CD14-positive monocyte (primary cell): ENCODE results near the gene ARFGEF2. TPM values are rescaled to one million over a fixed set of nuclear protein-coding genes. Genes with fewer than 3 reads are reported as not detected.
A peak's percentile ranks its signal among the peaks of the same experiment; 100 is the strongest.

ENCODE experiments used
- DNase-seq, 3 donors: peaks; one replicate each; pipeline ENCODE4 v3.0.0-alpha.2; 2011 to 2022
- H2AFZ ChIP-seq: 2 replicates; pipeline ENCODE4 v1.6.0; 2012; ENCODE audit warnings: mild to moderate bottlenecking, low read depth, low read length, inconsistent platforms; ENCODE audit not compliant: insufficient read depth, poor library complexity, severe bottlenecking
- H3K27ac ChIP-seq, 2 donors: 1 replicate in 1 of 2; 2 replicates in 1 of 2; pipeline ENCODE4 v1.5.1; 2012 to 2013; ENCODE audit warnings: low read length in 2 of 2, control low read depth in 1 of 2, inconsistent platforms in 1 of 2, low read depth in 1 of 2, mild to moderate bottlenecking in 1 of 2
- H3K27me3 ChIP-seq, 2 donors: one replicate each; pipeline versions ENCODE4 v1.6.0 to v1.6.1; 2011 to 2013; ENCODE audit warnings: low read length in 2 of 2; ENCODE audit not compliant: control insufficient read depth in 2 of 2, insufficient read depth in 2 of 2
- H3K36me3 ChIP-seq, 2 donors: replicated peaks in 1 of 2; 1 replicate in 1 of 2; 2 replicates in 1 of 2; pipeline versions ENCODE4 v1.5.1 to v1.6.1; 2012 to 2013; ENCODE audit warnings: low read length in 2 of 2, control low read depth in 1 of 2, inconsistent platforms in 1 of 2, mild to moderate bottlenecking in 1 of 2; ENCODE audit not compliant: insufficient read depth in 2 of 2, control insufficient read depth in 1 of 2
- H3K4me1 ChIP-seq, 2 donors: 1 replicate in 1 of 2; 2 replicates in 1 of 2; pipeline versions ENCODE4 v1.5.1 to v1.6.1; 2012 to 2013; ENCODE audit warnings: low read length in 2 of 2, control low read depth in 1 of 2, inconsistent platforms in 1 of 2, mild to moderate bottlenecking in 1 of 2, moderate library complexity in 1 of 2; ENCODE audit not compliant: insufficient read depth in 2 of 2, control insufficient read depth in 1 of 2
- H3K4me2 ChIP-seq: replicated peaks from 2 replicates; pipeline ENCODE3; 2012; ENCODE audit warnings: low read length, moderate library complexity, mild to moderate bottlenecking; ENCODE audit not compliant: poor library complexity, severe bottlenecking; ENCODE audit errors: extremely low read depth
- H3K4me3 ChIP-seq, 3 experiments: fragments of 200-600 bp in 1 of 3; sonication (generic) in 1 of 3; replicated peaks in 1 of 3; 1 replicate in 2 of 3; 2 replicates in 1 of 3; pipeline ENCODE4 v1.5.1; 2011 to 2013; ENCODE audit warnings: low read length in 3 of 3, mild to moderate bottlenecking in 3 of 3, control low read depth in 2 of 3, low read depth in 2 of 3, inconsistent platforms in 1 of 3, moderate library complexity in 1 of 3
- H3K79me2 ChIP-seq: 2 replicates; pipeline ENCODE4 v1.6.0; 2012; ENCODE audit warnings: mild to moderate bottlenecking, control low read depth, inconsistent platforms, low read length, moderate library complexity; ENCODE audit not compliant: insufficient read depth
- H3K9ac ChIP-seq: 2 replicates; pipeline ENCODE4 v1.6.0; 2017; ENCODE audit warnings: low read length, mild to moderate bottlenecking; ENCODE audit not compliant: insufficient read depth, poor library complexity, severe bottlenecking
- H3K9me3 ChIP-seq, 2 donors: replicated peaks in 1 of 2; 1 replicate in 1 of 2; 2 replicates in 1 of 2; pipeline versions ENCODE4 v1.5.1 to v1.6.1; 2012 to 2013; ENCODE audit warnings: low read length in 2 of 2, control low read depth in 1 of 2; ENCODE audit not compliant: control insufficient read depth in 1 of 2, insufficient read depth in 1 of 2
- H4K20me1 ChIP-seq: 2 replicates; pipeline ENCODE4 v1.6.0; 2012; ENCODE audit warnings: mild to moderate bottlenecking, low read length, control low read depth, moderate library complexity; ENCODE audit not compliant: insufficient read depth
- H3K27ac Mint-ChIP-seq, 7 donors: one replicate each; pipeline ENCODE4 v1.8.0; 2020; ENCODE audit warnings: mild to moderate bottlenecking in 7 of 7, mixed read lengths in 7 of 7, moderate library complexity in 6 of 7, inconsistent platforms in 2 of 7
- H3K27me3 Mint-ChIP-seq, 3 donors: one replicate each; pipeline ENCODE4 v1.8.0; 2021 to 2022; ENCODE audit warnings: low read depth in 3 of 3, mild to moderate bottlenecking in 3 of 3, mixed read lengths in 3 of 3, moderate library complexity in 3 of 3, inconsistent platforms in 1 of 3
- H3K36me3 Mint-ChIP-seq, 2 donors: one replicate each; pipeline ENCODE4 v1.8.0; 2020; ENCODE audit warnings: mixed read lengths in 2 of 2, inconsistent platforms in 1 of 2, mild to moderate bottlenecking in 1 of 2
- H3K4me1 Mint-ChIP-seq: one replicate; pipeline ENCODE4 v1.8.0; 2020; ENCODE audit warnings: mild to moderate bottlenecking, mixed read lengths
- H3K4me3 Mint-ChIP-seq, 2 donors: one replicate each; pipeline ENCODE4 v1.8.0; 2020; ENCODE audit warnings: mild to moderate bottlenecking in 2 of 2, mixed read lengths in 2 of 2, moderate library complexity in 1 of 2
- H3K9me3 Mint-ChIP-seq, 7 donors: one replicate each; pipeline ENCODE4 v1.8.0; 2020 to 2022; ENCODE audit warnings: mixed read lengths in 7 of 7, mild to moderate bottlenecking in 6 of 7, moderate library complexity in 6 of 7, inconsistent platforms in 2 of 7
- WGBS: methylation state at CpG from one replicate; pipeline ENCODE4 v1.1.5; 2013; ENCODE audit warnings: missing lambda C conversion rate; ENCODE audit not compliant: insufficient coverage; 5-methylcytosine and 5-hydroxymethylcytosine counted together
- intact Hi-C, 2 donors: fragments of 100-400 bp; cut with micrococcal nuclease; formaldehyde crosslinking; loops; one replicate each; pipeline versions ENCODE4 v1.15.0 to v1.15.1; 2023
- polyA plus RNA-seq, 3 donors: library from polyadenylated mRNA; depleted of rRNA in 1 of 3; unstranded in 2 of 3; stranded (reverse) in 1 of 3; fragments of 300-500 nt in 2 of 3; fragments of >200 nt in 1 of 3; fragmentation: Illumina TruSeq in 2 of 3; gene quantifications; 1 replicate in 2 of 3; 2 replicates in 1 of 3; pipeline ENCODE4 v1.2.3, GENCODE V29; 2012 to 2021
- TF ChIP-seq, protein P1 (sequence below): fragments of 200-600 bp; IDR thresholded peaks from one replicate; pipeline ENCODE4 v1.8.0; 2022; ENCODE audit warnings: antibody characterized with exemption, mild to moderate bottlenecking

The ARFGEF2 gene
- polyA plus RNA-seq, 3 donors = 4.6 to 10.9 (median 5.5) TPM

DNA sequence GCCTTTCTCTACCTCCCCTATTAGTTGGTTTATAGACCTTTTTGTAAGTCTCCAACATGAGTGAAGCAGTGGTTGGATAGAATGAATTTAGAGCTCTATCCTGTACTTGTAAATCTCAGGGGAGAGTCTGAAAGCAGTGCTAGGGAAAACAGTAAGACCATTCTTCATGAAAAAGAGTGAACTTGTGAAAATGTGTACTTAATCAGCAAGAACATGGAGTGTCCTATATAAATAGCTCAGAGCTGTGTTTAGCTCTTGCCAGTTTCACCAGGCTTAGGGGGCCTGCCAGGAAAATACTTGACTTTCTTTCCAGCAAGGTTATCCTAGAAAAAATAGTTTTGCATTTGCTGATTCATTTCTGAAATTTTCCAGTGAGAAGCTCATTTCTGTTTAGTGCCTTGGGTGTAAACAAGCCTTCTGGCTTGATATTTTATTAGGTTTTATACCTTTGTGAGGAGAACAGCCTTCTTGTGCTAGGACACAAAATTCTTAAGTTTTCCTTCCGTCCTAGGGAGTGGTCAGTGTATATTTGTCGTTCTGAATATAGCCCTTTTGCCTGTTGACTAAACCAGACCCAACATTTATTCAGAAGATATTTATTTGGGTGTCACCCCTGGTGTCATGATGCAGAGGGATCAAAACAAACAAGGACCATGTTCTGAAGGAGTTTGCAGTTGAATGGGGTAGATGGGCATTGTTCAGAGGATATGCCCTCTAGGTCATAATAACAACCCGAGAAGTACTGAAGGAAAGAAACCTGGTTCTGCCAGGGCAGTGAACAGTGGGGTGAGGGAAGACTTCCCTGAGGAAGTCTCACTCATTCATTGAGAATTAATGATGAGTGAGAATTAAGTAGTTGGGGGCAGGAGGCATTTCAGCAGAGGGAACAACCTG lies 7.6 kb downstream of the ARFGEF2 start:
- DNase-seq = no peak
- no peak overlapping the region for H3K27ac ChIP-seq
- H3K36me3 ChIP-seq = no peaks in the 10 kb centered on the region
- peaks cover 97% of the 10 kb centered on the region for H4K20me1 ChIP-seq
- H3K36me3 Mint-ChIP-seq = peaks cover 1 to 6% of the 10 kb centered on the region in 2 donors
- H3K79me2 ChIP-seq = peaks cover 97% of the 10 kb centered on the region
- H3K9ac ChIP-seq = no peak overlapping the region
- no peak overlapping the region for H3K4me3 ChIP-seq
- H3K4me1 ChIP-seq = peaks cover 14 to 24% of the 10 kb centered on the region in 2 donors
- peak overlapping the region in 1 of 7 donors; percentile 43 for H3K27ac Mint-ChIP-seq
- no peak overlapping the region for H2AFZ ChIP-seq
- peaks cover 32% of the 10 kb centered on the region for H3K4me1 Mint-ChIP-seq
- TF ChIP-seq, protein P1, sequence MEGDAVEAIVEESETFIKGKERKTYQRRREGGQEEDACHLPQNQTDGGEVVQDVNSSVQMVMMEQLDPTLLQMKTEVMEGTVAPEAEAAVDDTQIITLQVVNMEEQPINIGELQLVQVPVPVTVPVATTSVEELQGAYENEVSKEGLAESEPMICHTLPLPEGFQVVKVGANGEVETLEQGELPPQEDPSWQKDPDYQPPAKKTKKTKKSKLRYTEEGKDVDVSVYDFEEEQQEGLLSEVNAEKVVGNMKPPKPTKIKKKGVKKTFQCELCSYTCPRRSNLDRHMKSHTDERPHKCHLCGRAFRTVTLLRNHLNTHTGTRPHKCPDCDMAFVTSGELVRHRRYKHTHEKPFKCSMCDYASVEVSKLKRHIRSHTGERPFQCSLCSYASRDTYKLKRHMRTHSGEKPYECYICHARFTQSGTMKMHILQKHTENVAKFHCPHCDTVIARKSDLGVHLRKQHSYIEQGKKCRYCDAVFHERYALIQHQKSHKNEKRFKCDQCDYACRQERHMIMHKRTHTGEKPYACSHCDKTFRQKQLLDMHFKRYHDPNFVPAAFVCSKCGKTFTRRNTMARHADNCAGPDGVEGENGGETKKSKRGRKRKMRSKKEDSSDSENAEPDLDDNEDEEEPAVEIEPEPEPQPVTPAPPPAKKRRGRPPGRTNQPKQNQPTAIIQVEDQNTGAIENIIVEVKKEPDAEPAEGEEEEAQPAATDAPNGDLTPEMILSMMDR = no peak
- no peaks in the 10 kb centered on the region for H3K27me3 ChIP-seq
- 100% methylated on average over 1 of the region's 3 CpGs for WGBS
- H3K27me3 Mint-ChIP-seq = no peaks in the 10 kb centered on the region
- H3K9me3 ChIP-seq = no peaks in the 10 kb centered on the region
- intact Hi-C loops = loop anchor here in 1 of 2 donors (10.0 kb wide), 1 partner anchor 1184 kb away; no protein-coding TSS in a partner anchor
- H3K9me3 Mint-ChIP-seq = no peaks in the 10 kb centered on the region
- no peak overlapping the region for H3K4me2 ChIP-seq
- H3K4me3 Mint-ChIP-seq = no peak overlapping the region

DNA sequence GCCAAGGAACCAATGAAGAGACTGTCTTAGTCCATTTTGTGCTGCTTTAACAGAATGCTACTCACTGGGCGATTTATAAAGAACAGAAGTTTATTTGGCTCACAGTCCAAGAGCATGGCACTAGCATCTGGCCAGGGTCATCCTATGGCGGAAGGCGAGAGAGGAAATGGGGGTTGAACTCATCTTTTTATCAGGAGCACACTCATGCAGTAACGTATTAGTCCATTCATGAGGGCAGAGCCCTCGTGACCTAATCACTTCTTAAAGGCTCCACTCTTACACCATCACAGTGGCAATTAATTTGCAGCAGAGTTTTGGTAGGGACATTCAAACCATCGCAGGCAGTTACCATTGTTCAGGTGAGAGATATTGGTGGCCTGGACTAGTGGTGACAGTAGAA lies 8.5 kb downstream of the ARFGEF2 start:
- no peak overlapping the region for H3K27ac Mint-ChIP-seq
- no peak overlapping the region for H3K9ac ChIP-seq
- TF ChIP-seq, protein P1 = no peak
- H3K4me2 ChIP-seq = no peak overlapping the region
- no peak for DNase-seq
- no peaks in the 10 kb centered on the region for H3K9me3 ChIP-seq
- H3K79me2 ChIP-seq = peaks cover 94% of the 10 kb centered on the region
- no peaks in the 10 kb centered on the region for H3K36me3 ChIP-seq
- H3K4me3 ChIP-seq = no peak overlapping the region
- no peaks in the 10 kb centered on the region for H3K27me3 ChIP-seq
- 82% methylated on average over 4 of the region's 6 CpGs for WGBS
- H3K4me1 ChIP-seq = peaks cover 7 to 14% of the 10 kb centered on the region in 2 donors
- intact Hi-C loops = no loop called here
- no peak overlapping the region for H2AFZ ChIP-seq
- peaks cover 0 to 4% (median 0%) of the 10 kb centered on the region in 3 donors for H3K27me3 Mint-ChIP-seq
- peaks cover 25% of the 10 kb centered on the region for H3K4me1 Mint-ChIP-seq
- H3K9me3 Mint-ChIP-seq = peaks cover 0 to 1% (median 0%) of the 10 kb centered on the region in 7 donors
- H3K4me3 Mint-ChIP-seq = no peak overlapping the region
- H4K20me1 ChIP-seq = peaks cover 94% of the 10 kb centered on the region
- peaks cover 1 to 6% of the 10 kb centered on the region in 2 donors for H3K36me3 Mint-ChIP-seq
- H3K27ac ChIP-seq = no peak overlapping the region
